CD4-positive, alpha-beta T cell treated with Interleukin-10 for 1 hour (primary cell): ENCODE measurements around the gene MYG1.
A peak's percentile ranks its signal among the peaks of the same experiment; 100 is the strongest.
"Not testable (repeated sequence)": the region's sequence is repeated elsewhere in the genome, so short reads cannot be mapped to it uniquely, and the experiment has no call there.

Experiments
- DNase-seq: peaks from one replicate; pipeline ENCODE4 v3.0.0-alpha.2; 2020

The MYG1 gene

DNA sequence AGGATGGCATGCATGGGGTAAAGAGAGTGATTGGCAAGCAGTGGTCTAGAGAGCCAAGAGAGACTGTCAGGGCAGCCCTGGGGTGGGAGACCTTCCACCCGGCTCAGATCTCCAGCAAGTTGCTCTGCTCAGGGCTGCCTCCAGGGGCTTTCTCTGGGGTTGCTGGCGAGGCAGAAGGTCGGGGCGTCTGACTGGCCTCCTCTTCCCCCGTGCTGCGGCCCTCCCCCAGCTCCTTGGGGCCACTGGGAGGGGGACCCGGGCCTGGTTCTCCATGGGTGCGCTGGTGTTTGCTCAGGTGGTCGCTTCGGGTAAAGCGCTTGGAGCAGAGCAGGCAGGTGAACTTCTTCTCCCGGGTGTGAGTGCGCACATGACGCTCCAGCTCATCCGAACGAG, 28.5 kb downstream of the MYG1 start:
- no peak for DNase-seq

GRCh38 chr12:53330671-53331070, 31.2 kb downstream of the MYG1 start:
- no peak for DNase-seq

DNA sequence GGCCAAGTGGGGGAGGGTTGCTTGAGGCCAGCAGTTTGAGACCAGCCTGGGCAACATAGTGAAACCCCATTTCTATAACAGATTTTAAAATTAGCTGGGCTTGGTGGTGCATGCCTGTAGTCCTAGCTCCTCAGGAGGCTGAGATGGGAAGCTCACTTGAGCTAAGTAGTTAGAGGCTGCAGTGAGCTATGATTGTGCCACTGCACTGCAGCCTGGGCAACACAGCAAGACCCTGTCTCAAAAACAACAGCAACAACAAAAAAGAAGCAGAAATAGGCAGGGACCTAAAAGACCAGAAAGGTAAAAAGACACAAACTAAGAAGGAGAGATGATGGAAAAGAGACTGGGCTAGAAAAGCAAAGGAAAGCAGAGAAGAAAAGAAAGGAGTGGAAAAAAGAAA, 32.8 kb downstream of the MYG1 start:
- DNase-seq, result not testable (repeated sequence)

DNA sequence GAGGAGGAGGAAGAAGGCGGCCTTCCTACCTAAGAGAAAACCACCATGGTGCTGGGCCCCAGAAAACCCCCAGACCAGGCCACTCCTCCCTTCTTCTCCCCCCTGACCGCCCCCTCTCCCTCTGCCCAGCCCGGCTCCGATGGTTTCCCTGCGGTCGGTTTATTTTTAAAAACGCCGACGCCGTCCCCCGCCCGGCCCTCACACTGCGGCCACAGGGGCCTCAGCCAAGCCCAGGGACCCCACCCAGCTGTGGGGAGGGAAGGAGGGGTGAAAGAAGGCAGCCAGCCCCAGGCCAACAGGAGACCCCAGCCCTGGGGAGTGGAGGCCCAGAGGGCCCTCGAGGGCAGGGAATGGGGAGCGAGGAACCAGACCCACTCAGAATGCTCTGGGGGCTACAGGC, 33.2 kb downstream of the MYG1 start:
- DNase-seq, result no peak

GRCh38 chr12:53333289-53333688, 33.8 kb downstream of the MYG1 start:
- no peak for DNase-seq

DNA sequence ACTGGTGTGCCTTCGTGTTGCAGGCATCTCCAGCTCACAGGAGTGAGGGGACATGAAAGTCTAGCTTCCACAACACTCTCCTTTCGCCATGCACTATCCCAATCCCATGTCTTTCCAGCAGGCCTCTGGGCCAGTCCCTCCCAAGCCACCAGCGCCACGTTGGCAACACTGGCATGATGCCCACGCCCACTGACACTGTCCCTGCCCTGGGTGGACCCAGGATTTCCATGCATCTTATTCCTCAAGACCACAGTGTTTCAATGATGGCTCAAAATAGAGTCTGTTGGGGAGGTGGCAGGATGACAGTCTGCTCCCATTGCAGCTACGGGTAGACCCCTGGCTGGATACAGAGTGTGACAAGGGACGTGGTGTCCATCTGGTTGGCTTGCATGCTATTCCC, 34.4 kb downstream of the MYG1 start:
- DNase-seq, result no peak

DNA sequence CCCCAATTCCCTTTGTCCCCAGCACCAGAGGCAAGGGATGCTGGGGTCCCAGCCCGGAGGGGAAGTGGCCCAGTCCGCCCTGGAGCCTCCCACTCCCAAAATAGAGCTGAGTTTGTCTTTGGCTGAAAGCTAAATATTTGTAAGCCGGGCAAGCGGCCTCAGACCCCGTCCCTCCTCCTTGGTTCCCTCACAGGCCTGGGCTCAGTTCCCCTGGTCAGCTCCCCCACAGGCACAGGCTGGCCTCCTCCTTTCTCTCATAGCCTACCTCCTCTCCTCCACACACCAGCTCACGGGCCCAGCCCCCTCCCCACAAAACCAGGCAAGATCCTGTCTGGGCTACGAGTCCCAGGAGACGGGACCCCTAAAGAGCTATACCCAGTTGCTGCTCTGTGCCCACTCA, 35.3 kb downstream of the MYG1 start:
- no peak for DNase-seq

- no peak for DNase-seq
Measured at GRCh38 chr12:53336181-53336681, 36.7 kb downstream of the MYG1 start, which contains the start of gene SP7. TSS of gene SP7 (minus strand) at chr12:53336354. CDS start at chr12:53335646, 708 bp downstream.

- peak; percentile 19 for DNase-seq
Measured at GRCh38 chr12:53338017-53338416, 38.5 kb downstream of the MYG1 start.

GRCh38 chr12:53338916-53339315, 39.4 kb downstream of the MYG1 start:
- no peak for DNase-seq

- no peak for DNase-seq
Measured at GRCh38 chr12:53340398-53340797, 40.9 kb downstream of the MYG1 start.

- no peak for DNase-seq
Measured at GRCh38 chr12:53343449-53343848, 44.0 kb downstream of the MYG1 start.

DNA sequence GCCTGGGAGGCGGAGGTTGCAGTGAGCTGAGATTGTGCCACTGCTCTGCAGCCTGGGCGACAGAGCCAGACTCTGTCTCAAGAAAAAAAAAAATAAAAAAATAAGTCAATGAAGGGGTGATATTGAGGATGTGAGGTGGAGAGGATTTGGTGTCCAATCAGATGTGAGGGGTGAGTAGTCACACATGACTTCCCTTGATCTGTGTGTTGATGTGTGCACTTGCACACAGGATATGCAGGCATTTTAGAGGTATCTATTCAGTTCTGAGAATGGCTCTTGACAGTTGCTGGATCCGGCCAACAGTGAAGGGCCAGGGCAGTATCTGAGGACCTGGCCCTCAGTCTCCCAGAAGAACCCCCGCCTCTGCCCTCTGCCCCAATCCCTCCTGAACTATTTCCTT, 44.5 kb downstream of the MYG1 start:
- DNase-seq, result no peak

DNA sequence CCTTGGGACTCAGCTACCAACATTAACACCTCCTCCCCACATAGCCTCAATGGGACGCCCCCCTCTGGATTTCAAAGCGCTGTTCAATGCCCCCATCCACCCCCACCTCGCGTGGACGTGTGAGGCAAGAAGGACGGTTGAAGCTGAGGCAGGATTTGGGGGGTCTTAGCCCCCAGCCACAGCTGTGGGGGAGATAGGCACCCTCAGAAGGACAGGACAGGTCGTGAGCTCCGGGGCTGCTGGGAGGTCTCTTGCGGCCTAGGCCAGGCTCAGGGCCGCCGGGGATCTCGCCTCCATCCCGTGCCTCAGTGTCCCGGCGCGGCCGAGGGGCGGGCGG, 45.0 kb downstream of the MYG1 start:
- DNase-seq, result no peak

GRCh38 chr12:53344824-53345485, 45.5 kb downstream of the MYG1 start:
- peak; percentile 79 for DNase-seq

- DNase-seq, result no peak
Measured at GRCh38 chr12:53345486-53346188, 46.1 kb downstream of the MYG1 start.

DNA sequence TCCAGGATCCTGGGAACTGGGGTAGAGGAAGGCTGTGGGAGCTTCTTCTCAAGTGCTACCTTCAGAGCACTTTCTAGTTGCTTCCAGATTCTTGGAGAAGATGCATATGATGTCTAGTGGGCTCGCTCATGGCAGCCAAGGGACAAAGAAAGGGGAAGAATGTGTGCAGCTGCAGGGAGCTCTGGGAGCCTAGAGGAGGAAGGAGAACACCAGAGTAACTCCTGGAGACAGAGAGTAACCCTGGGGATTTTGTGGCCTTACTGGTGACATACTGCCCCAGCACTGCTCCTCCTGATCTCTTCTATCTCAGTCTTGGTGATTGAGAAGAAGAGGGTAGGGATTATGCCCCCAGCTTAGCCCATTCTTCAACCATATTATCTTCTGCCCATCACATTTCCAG, 47.0 kb downstream of the MYG1 start:
- no peak for DNase-seq

- DNase-seq, result no peak
Measured at GRCh38 chr12:53347905-53348304, 48.4 kb downstream of the MYG1 start.

DNA sequence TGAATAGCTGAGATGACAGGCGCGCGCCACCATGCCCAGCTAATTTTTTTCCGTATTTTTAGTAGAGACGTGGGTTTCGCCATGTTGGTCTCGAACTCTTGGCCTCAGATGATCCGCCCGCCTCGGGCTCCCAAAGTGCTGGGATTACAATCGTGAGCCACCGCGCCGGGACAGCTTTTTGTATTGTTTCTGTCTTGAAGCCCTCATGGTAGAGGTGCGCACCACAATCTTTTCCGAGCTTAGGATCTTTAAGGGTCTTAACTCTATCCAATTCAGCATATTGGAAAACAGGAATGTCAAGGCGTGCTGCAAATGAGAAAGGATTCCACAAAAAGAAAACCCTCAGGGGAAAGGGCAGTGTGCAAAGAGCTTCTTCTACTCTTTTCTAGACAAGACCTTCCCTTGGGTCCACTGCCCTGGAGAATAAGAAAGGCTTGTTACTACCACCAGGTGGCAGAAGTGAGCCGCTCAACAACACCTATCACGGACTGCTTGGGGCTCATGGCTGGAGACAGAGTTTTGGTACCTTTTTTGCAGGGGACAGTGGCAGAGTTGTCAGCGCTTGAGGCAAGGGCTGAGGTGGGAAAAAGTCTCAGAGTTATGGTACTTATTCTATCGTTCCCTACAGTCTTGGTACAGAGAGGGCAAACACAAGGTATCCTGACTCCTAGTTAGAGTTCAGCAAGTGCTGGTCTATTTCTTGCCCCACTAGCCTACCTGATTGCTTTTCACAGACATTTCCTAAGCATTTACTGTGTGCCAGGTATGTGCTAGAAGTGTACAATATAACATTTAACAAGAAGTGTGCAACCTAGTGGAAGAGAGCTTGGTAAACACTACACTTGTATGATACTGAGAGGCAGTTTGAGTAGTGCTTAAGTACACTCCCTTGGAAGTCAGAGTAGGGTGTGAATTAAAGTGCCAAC, 53.1 kb downstream of the MYG1 start:
- peak; percentile 90 for DNase-seq

- DNase-seq, result no peak
Measured at GRCh38 chr12:53353257-53353655, 53.8 kb downstream of the MYG1 start.

- DNase-seq, result no peak
Measured at GRCh38 chr12:53355121-53355520, 55.6 kb downstream of the MYG1 start.
